Activated T-cell treated with anti-CD3 and anti-CD28 coated beads for 4 hours (primary cell): Measurements from ENCODE around the gene PRKCZ.

Source experiments
- DNase-seq: peaks from one replicate; pipeline ENCODE4 v3.0.0-alpha.2; 2020

Gene PRKCZ

GRCh38 chr1:2233997-2234761 lies 184.0 kb downstream of the PRKCZ start:
- DNase-seq: no peak

DNA sequence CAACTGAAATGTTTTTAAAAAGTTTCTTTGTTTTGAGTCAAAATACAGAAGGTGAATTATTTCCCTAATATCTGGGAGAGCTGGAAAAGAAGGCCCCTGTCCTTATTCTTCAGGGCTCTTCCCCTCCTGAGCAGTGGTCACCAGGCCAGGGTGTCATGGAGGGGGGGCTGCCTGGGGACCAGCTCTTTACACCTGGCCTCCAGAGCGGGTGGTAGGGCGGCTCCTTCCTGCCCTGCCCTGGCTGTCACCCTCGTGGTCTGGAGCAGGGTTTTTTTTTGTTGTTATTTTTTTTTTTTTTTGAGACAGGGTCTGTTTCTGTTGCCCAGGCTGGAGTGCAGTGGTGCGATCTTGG lies 184.5 kb downstream of the PRKCZ start:
- no peak for DNase-seq
